Measurements from ENCODE around the gene MYO1B. TPM values are rescaled to one million over a fixed set of nuclear protein-coding genes. Genes with fewer than 3 reads are reported as not detected.

Gene MYO1B
- polyA plus RNA-seq, 3 donors = 0.01 TPM; not detected in 2

DNA sequence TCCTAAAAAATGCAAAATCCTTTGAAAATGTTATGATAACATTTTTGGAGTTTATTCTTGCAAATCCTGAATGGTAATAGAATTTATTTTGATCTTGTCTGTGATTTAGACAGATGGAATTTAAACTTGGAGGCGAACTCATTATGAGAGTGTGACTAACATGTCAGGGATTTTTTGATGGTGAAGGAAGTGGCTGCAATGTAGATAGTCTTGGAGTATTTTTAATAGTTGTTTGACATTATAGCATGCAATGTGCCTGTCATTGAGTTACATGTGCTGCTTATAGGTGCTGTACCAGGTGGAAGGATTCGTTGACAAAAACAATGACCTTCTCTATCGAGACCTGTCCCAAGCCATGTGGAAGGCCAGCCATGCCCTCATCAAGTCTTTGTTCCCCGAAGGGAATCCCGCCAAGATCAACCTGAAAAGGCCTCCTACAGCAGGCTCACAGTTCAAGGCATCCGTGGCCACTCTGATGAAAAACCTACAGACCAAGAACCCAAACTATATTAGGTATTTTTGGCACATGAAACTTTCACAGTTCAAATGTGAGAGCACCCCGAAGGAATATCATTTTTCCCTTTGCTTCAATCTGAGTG is 141.8 kb downstream of the MYO1B start:
- no peaks in the 10 kb centered on the region for H3K36me3 ChIP-seq (replicated peaks in 1 of 2; ENCODE audit: control insufficient read depth in 1 of 2, insufficient read depth in 2 of 2, low read length in 2 of 2)
- H3K4me1 ChIP-seq (ENCODE audit: control insufficient read depth in 1 of 2, insufficient read depth in 2 of 2, low read length in 2 of 2) = no peaks in the 10 kb centered on the region
- no peaks in the 10 kb centered on the region for H3K36me3 Mint-ChIP-seq
- H3K4me1 Mint-ChIP-seq = peaks cover 5% of the 10 kb centered on the region
- H3K9me3 Mint-ChIP-seq = no peaks in the 10 kb centered on the region
- no peak overlapping the region for H3K4me2 ChIP-seq (replicated peaks; ENCODE audit: extremely low read depth, low read length, poor library complexity, severe bottlenecking)
- peaks cover 0 to 2% (median 0%) of the 10 kb centered on the region in 3 donors for H3K27me3 Mint-ChIP-seq (ENCODE audit: low read depth in 3 of 3)
- no peak for DNase-seq
- H3K9me3 ChIP-seq (replicated peaks in 1 of 2; ENCODE audit: control insufficient read depth in 1 of 2, insufficient read depth in 1 of 2, low read length in 2 of 2) = no peaks in the 10 kb centered on the region
- no peaks in the 10 kb centered on the region for H3K79me2 ChIP-seq (ENCODE audit: insufficient read depth, low read length)
- no peak overlapping the region for H3K4me3 Mint-ChIP-seq
- H3K9ac ChIP-seq (ENCODE audit: insufficient read depth, low read length, poor library complexity, severe bottlenecking) = no peak overlapping the region
- WGBS (ENCODE audit: insufficient coverage) = 89% methylated on average over 3 of the region's 7 CpGs
- no peak overlapping the region for H3K4me3 ChIP-seq (replicated peaks in 1 of 3; ENCODE audit: low read depth in 2 of 3, low read length in 3 of 3)
- TF ChIP-seq, protein P1, sequence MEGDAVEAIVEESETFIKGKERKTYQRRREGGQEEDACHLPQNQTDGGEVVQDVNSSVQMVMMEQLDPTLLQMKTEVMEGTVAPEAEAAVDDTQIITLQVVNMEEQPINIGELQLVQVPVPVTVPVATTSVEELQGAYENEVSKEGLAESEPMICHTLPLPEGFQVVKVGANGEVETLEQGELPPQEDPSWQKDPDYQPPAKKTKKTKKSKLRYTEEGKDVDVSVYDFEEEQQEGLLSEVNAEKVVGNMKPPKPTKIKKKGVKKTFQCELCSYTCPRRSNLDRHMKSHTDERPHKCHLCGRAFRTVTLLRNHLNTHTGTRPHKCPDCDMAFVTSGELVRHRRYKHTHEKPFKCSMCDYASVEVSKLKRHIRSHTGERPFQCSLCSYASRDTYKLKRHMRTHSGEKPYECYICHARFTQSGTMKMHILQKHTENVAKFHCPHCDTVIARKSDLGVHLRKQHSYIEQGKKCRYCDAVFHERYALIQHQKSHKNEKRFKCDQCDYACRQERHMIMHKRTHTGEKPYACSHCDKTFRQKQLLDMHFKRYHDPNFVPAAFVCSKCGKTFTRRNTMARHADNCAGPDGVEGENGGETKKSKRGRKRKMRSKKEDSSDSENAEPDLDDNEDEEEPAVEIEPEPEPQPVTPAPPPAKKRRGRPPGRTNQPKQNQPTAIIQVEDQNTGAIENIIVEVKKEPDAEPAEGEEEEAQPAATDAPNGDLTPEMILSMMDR (IDR thresholded peaks at IDR 0.05) = no peak
- no peak overlapping the region for H3K27ac ChIP-seq (ENCODE audit: low read depth in 1 of 2, low read length in 2 of 2)
- intact Hi-C loops (cut with micrococcal nuclease) = no loop called here
- no peak overlapping the region for H2AFZ ChIP-seq (ENCODE audit: insufficient read depth, low read depth, low read length, poor library complexity, severe bottlenecking)
- no peak overlapping the region for H3K27ac Mint-ChIP-seq
- H3K27me3 ChIP-seq (ENCODE audit: control insufficient read depth in 2 of 2, insufficient read depth in 2 of 2, low read length in 2 of 2) = no peaks in the 10 kb centered on the region
- no peaks in the 10 kb centered on the region for H4K20me1 ChIP-seq (ENCODE audit: insufficient read depth, low read length)

DNA sequence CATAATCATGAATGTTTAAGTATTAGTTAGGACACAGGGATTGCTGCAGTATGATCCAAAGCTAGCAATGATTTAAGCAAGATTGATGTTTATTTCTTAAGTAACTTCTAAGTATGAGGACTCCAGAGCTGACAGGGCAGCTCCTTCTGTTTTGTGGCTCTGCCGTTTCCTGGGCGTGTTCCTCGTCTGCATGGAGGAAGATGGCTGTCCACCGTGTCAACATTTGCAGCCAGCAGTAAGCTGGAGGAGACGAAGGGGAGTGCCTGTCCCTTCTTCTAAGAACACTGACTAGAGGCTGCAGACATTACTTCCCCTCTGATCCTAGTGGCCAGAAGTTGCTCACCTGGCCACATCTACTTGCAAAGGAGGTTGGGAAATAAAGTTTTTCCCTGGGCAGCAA is 144.1 kb downstream of the MYO1B start:
- TF ChIP-seq, protein P1 (IDR thresholded peaks at IDR 0.05) = no peak
- H3K36me3 Mint-ChIP-seq = no peaks in the 10 kb centered on the region

More for the DNA sequence above, 144.1 kb downstream of the MYO1B start:
- Histone ChIP-seq H3K9me3 (replicated peaks in 1 of 2; ENCODE audit: control insufficient read depth in 1 of 2, insufficient read depth in 1 of 2, low read length in 2 of 2) (no peaks in the 10 kb centered on the region), H3K27ac (ENCODE audit: low read depth in 1 of 2, low read length in 2 of 2) (no peak overlapping the region), H3K79me2 (ENCODE audit: insufficient read depth, low read length) (no peaks in the 10 kb centered on the region), H4K20me1 (ENCODE audit: insufficient read depth, low read length) (no peaks in the 10 kb centered on the region), H3K9ac (ENCODE audit: insufficient read depth, low read length, poor library complexity, severe bottlenecking) (no peak overlapping the region), H3K4me1 (ENCODE audit: control insufficient read depth in 1 of 2, insufficient read depth in 2 of 2, low read length in 2 of 2) (no peaks in the 10 kb centered on the region), H3K4me2 (replicated peaks; ENCODE audit: extremely low read depth, low read length, poor library complexity, severe bottlenecking) (no peak overlapping the region), H3K4me3 (replicated peaks in 1 of 3; ENCODE audit: low read depth in 2 of 3, low read length in 3 of 3) (no peak overlapping the region), H3K36me3 (replicated peaks in 1 of 2; ENCODE audit: control insufficient read depth in 1 of 2, insufficient read depth in 2 of 2, low read length in 2 of 2) (no peaks in the 10 kb centered on the region), H3K27me3 (ENCODE audit: control insufficient read depth in 2 of 2, insufficient read depth in 2 of 2, low read length in 2 of 2) (no peaks in the 10 kb centered on the region), H2AFZ (ENCODE audit: insufficient read depth, low read depth, low read length, poor library complexity, severe bottlenecking) (no peak overlapping the region)
- WGBS (ENCODE audit: insufficient coverage) = 87% methylated on average over 4 of the region's 5 CpGs
- peaks cover 0 to 2% (median 0%) of the 10 kb centered on the region in 3 donors for H3K27me3 Mint-ChIP-seq (ENCODE audit: low read depth in 3 of 3)
- no peak for DNase-seq
- intact Hi-C loops (cut with micrococcal nuclease) = no loop called here
- no peaks in the 10 kb centered on the region for H3K9me3 Mint-ChIP-seq
- no peak overlapping the region for H3K4me3 Mint-ChIP-seq
- H3K4me1 Mint-ChIP-seq = peaks cover 5% of the 10 kb centered on the region
- peak overlapping the region in 1 of 7 donors; percentile 51 for H3K27ac Mint-ChIP-seq

Measured in CD14-positive monocyte (primary cell).